Measurements from ENCODE around the gene DYNLL1. TPM values are rescaled to one million over a fixed set of nuclear protein-coding genes. Genes with fewer than 3 reads are reported as not detected.
"Not testable (repeated sequence)": the region's sequence is repeated elsewhere in the genome, so short reads cannot be mapped to it uniquely, and the experiment has no call there.

The DYNLL1 gene
- polyA plus RNA-seq (2013, experiment 1 of 4) = 387 TPM
- polyA plus RNA-seq (2013, experiment 2 of 4) = 351 TPM
- 434 TPM for polyA plus RNA-seq (2013, experiment 3 of 4)
- polyA plus RNA-seq (2013, experiment 4 of 4) = 466 TPM

GRCh38 chr12:120495731-120496412 lies at the start of gene DYNLL1:
DYNLL1 (plus strand) TSS chr12:120496113; CDS start chr12:120496422, 309 bp downstream.
- H3K27me3 ChIP-seq (ENCODE audit: control insufficient read depth, insufficient read depth, low read length, poor library complexity, severe bottlenecking) = no peaks in the 10 kb centered on the region
- WGBS, 2 experiments = 0 to 1% methylated on average over 53 of the region's 53 CpGs
- H3K4me1 ChIP-seq (ENCODE audit: control insufficient read depth, insufficient read depth, low read length) = peaks cover 2% of the 10 kb centered on the region

GRCh38 chr12:120446844-120447178 lies 49.1 kb upstream of the DYNLL1 start:
- H3K9me3 ChIP-seq (ENCODE audit: control insufficient read depth, low read length); H3K4me1 ChIP-seq (ENCODE audit: control insufficient read depth, insufficient read depth, low read length); H3K27me3 ChIP-seq (ENCODE audit: control insufficient read depth, insufficient read depth, low read length, poor library complexity, severe bottlenecking); H3K27ac ChIP-seq (ENCODE audit: insufficient read depth, low read depth, low read length, poor library complexity, severe bottlenecking): not testable (repeated sequence)
- Histone ChIP-seq H3K36me3 (ENCODE audit: control insufficient read depth, insufficient read depth, low read length) (peaks cover 10% of the 10 kb centered on the region), H3K4me3 (ENCODE audit: insufficient read depth, low read depth, low read length) (peak overlapping the region; percentile 78)
- WGBS, 2 experiments = 11% methylated on average over 17 of the region's 17 CpGs

More at GRCh38 chr12:120495731-120496412, at the start of gene DYNLL1:
- peak within 1 kb of the TSS; percentile 83 for H3K27ac ChIP-seq (ENCODE audit: insufficient read depth, low read depth, low read length, poor library complexity, severe bottlenecking)
- peak within 1 kb of the TSS; percentile 94 for H3K4me3 ChIP-seq (ENCODE audit: insufficient read depth, low read depth, low read length)
- peaks cover 9% of the 10 kb centered on the region for H3K36me3 ChIP-seq (ENCODE audit: control insufficient read depth, insufficient read depth, low read length)
- H3K9me3 ChIP-seq (ENCODE audit: control insufficient read depth, low read length) = no peaks in the 10 kb centered on the region

DNA sequence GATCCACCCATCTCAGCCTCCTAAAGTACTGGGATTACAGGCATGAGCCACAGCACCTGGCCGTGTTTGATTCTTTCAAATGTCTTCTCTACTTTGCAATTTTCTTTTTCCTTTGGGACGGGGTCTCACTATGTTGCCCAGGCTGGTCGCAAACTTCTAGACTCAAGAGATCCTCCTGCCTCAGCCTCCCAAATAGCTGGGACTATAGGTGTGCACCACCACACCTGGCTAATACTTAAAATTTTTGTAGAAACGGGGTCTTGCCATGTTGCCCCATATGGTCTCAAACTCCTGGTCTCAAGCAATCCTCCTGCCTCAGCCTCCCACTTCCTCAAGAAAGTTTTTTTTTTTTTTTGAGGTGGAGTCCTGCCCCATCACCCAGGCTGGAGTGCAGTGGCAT lies 47.9 kb upstream of the DYNLL1 start:
- no peak overlapping the region for H3K27ac ChIP-seq (ENCODE audit: insufficient read depth, low read depth, low read length, poor library complexity, severe bottlenecking)
- WGBS, 2 experiments = 93% methylated on average over 4 of the region's 4 CpGs
- peaks cover 9% of the 10 kb centered on the region for H3K4me1 ChIP-seq (ENCODE audit: control insufficient read depth, insufficient read depth, low read length)
- no peaks in the 10 kb centered on the region for H3K27me3 ChIP-seq (ENCODE audit: control insufficient read depth, insufficient read depth, low read length, poor library complexity, severe bottlenecking)
- no peaks in the 10 kb centered on the region for H3K9me3 ChIP-seq (ENCODE audit: control insufficient read depth, low read length)
- H3K36me3 ChIP-seq (ENCODE audit: control insufficient read depth, insufficient read depth, low read length) = peaks cover 10% of the 10 kb centered on the region
- no peak overlapping the region for H3K4me3 ChIP-seq (ENCODE audit: insufficient read depth, low read depth, low read length)

DNA sequence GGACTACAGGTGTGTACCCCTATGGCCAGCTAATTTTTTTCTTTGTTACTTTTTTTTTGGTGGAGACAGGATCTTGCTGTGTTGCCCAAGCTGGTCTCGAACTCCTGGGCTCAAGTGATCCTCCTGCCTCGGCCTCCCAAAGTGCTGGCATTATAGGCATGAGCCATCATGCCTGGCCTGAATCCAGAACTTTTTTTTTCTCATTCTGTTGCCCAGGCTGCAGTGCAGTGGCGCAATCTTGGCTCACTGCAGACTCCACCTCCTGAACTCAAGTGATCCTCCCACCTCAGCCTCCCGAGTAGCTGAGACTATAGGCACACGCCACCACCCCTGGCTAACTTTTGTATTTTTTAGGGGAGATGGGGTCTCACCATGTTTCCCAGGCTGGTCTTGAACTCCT lies 43.4 kb upstream of the DYNLL1 start:
- H3K27me3 ChIP-seq (ENCODE audit: control insufficient read depth, insufficient read depth, low read length, poor library complexity, severe bottlenecking); H3K27ac ChIP-seq (ENCODE audit: insufficient read depth, low read depth, low read length, poor library complexity, severe bottlenecking); H3K4me3 ChIP-seq (ENCODE audit: insufficient read depth, low read depth, low read length); H3K4me1 ChIP-seq (ENCODE audit: control insufficient read depth, insufficient read depth, low read length); H3K9me3 ChIP-seq (ENCODE audit: control insufficient read depth, low read length): not testable (repeated sequence)
- 88 to 93% methylated on average over 5 of the region's 5 CpGs for WGBS, 2 experiments
- peaks cover 12% of the 10 kb centered on the region for H3K36me3 ChIP-seq (ENCODE audit: control insufficient read depth, insufficient read depth, low read length)

- H3K27ac ChIP-seq (ENCODE audit: insufficient read depth, low read depth, low read length, poor library complexity, severe bottlenecking) = no peak overlapping the region
- no peaks in the 10 kb centered on the region for H3K4me1 ChIP-seq (ENCODE audit: control insufficient read depth, insufficient read depth, low read length)
- H3K36me3 ChIP-seq (ENCODE audit: control insufficient read depth, insufficient read depth, low read length) = peaks cover 17% of the 10 kb centered on the region
- no peaks in the 10 kb centered on the region for H3K27me3 ChIP-seq (ENCODE audit: control insufficient read depth, insufficient read depth, low read length, poor library complexity, severe bottlenecking)
- H3K4me3 ChIP-seq (ENCODE audit: insufficient read depth, low read depth, low read length) = no peak overlapping the region
- 92 to 95% methylated on average over 3 of the region's 3 CpGs for WGBS, 2 experiments
- no peaks in the 10 kb centered on the region for H3K9me3 ChIP-seq (ENCODE audit: control insufficient read depth, low read length)
These were observed 42.7 kb upstream of the DYNLL1 start for GRCh38 chr12:120453060-120453750.

GRCh38 chr12:120453977-120454376 lies 41.9 kb upstream of the DYNLL1 start:
- Histone ChIP-seq H3K4me3 (ENCODE audit: insufficient read depth, low read depth, low read length) (no peak overlapping the region), H3K9me3 (ENCODE audit: control insufficient read depth, low read length) (no peaks in the 10 kb centered on the region), H3K36me3 (ENCODE audit: control insufficient read depth, insufficient read depth, low read length) (peaks cover 20% of the 10 kb centered on the region), H3K27me3 (ENCODE audit: control insufficient read depth, insufficient read depth, low read length, poor library complexity, severe bottlenecking) (no peaks in the 10 kb centered on the region), H3K4me1 (ENCODE audit: control insufficient read depth, insufficient read depth, low read length) (no peaks in the 10 kb centered on the region), H3K27ac (ENCODE audit: insufficient read depth, low read depth, low read length, poor library complexity, severe bottlenecking) (no peak overlapping the region)
- WGBS, 2 experiments = 84 to 90% methylated on average over 4 of the region's 4 CpGs

- no peak overlapping the region for H3K27ac ChIP-seq (ENCODE audit: insufficient read depth, low read depth, low read length, poor library complexity, severe bottlenecking)
- no peak overlapping the region for H3K4me3 ChIP-seq (ENCODE audit: insufficient read depth, low read depth, low read length)
- peaks cover 30% of the 10 kb centered on the region for H3K36me3 ChIP-seq (ENCODE audit: control insufficient read depth, insufficient read depth, low read length)
- WGBS, 2 experiments = 94 to 95% methylated on average over 7 of the region's 7 CpGs
- no peaks in the 10 kb centered on the region for H3K9me3 ChIP-seq (ENCODE audit: control insufficient read depth, low read length)
- H3K27me3 ChIP-seq (ENCODE audit: control insufficient read depth, insufficient read depth, low read length, poor library complexity, severe bottlenecking) = no peaks in the 10 kb centered on the region
- H3K4me1 ChIP-seq (ENCODE audit: control insufficient read depth, insufficient read depth, low read length) = no peaks in the 10 kb centered on the region
These were observed 40.6 kb upstream of the DYNLL1 start for GRCh38 chr12:120455302-120455701.

GRCh38 chr12:120457133-120457532 lies 38.8 kb upstream of the DYNLL1 start:
- WGBS, 2 experiments = 88 to 92% methylated on average over 5 to 6 of the region's 6 CpGs
- no peak overlapping the region for H3K27ac ChIP-seq (ENCODE audit: insufficient read depth, low read depth, low read length, poor library complexity, severe bottlenecking)
- no peak overlapping the region for H3K4me3 ChIP-seq (ENCODE audit: insufficient read depth, low read depth, low read length)
- H3K9me3 ChIP-seq (ENCODE audit: control insufficient read depth, low read length) = no peaks in the 10 kb centered on the region
- no peaks in the 10 kb centered on the region for H3K4me1 ChIP-seq (ENCODE audit: control insufficient read depth, insufficient read depth, low read length)
- peaks cover 41% of the 10 kb centered on the region for H3K36me3 ChIP-seq (ENCODE audit: control insufficient read depth, insufficient read depth, low read length)
- H3K27me3 ChIP-seq (ENCODE audit: control insufficient read depth, insufficient read depth, low read length, poor library complexity, severe bottlenecking) = no peaks in the 10 kb centered on the region

DNA sequence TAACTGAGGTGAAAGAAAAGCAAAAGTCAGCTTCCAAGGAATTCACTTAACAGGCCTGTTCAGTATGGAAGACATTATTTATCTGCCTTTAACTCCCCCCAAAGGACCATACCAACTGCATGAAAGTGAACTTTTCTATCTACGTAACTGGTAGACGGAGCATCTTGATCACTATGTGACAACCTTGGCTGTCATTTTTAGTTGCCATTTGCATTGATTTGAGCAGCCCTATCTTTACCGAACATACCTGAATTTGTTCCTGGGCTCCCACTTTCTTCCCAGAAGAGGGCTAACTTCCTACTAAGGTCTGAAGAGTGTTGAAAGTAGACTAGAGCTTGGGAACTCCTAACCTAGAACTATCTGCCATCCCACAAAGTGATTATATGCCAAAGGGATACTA lies 35.8 kb upstream of the DYNLL1 start:
- H3K36me3 ChIP-seq (ENCODE audit: control insufficient read depth, insufficient read depth, low read length) = peaks cover 66% of the 10 kb centered on the region

DNA sequence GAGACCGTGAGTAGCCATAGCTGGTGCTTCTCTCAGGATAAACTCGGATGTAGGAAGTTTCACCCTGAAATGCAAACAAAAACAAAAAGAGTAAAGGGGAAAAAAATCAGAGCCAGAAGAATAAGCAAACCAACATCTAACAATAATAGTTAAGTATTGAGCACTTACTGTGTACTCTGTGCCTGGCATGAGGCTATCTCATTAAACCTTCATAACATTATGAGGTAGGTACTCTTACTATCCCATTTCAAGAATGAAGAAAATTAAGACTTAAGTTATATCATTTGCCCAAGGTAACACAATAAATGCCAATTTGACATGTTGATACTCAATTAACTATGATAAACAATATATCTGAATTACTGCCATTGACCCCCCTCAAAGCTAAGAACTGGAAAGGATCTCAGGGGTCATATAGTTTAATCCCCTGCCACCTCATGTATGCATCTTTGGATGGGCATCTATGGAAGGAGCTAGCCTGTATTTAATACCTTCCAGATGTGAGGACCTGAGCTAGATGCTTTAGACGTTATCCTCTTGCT lies 33.7 kb upstream of the DYNLL1 start:
- H3K4me1 ChIP-seq (ENCODE audit: control insufficient read depth, insufficient read depth, low read length) = peaks cover 6% of the 10 kb centered on the region
- WGBS, 2 experiments = 89 to 91% methylated on average over 3 of the region's 3 CpGs
- H3K27me3 ChIP-seq (ENCODE audit: control insufficient read depth, insufficient read depth, low read length, poor library complexity, severe bottlenecking) = no peaks in the 10 kb centered on the region
- no peaks in the 10 kb centered on the region for H3K9me3 ChIP-seq (ENCODE audit: control insufficient read depth, low read length)
- no peak overlapping the region for H3K27ac ChIP-seq (ENCODE audit: insufficient read depth, low read depth, low read length, poor library complexity, severe bottlenecking)
- no peak overlapping the region for H3K4me3 ChIP-seq (ENCODE audit: insufficient read depth, low read depth, low read length)
- peaks cover 62% of the 10 kb centered on the region for H3K36me3 ChIP-seq (ENCODE audit: control insufficient read depth, insufficient read depth, low read length)

More for the DNA sequence above, 35.8 kb upstream of the DYNLL1 start:
- Histone ChIP-seq H3K4me1 (ENCODE audit: control insufficient read depth, insufficient read depth, low read length) (no peaks in the 10 kb centered on the region), H3K27ac (ENCODE audit: insufficient read depth, low read depth, low read length, poor library complexity, severe bottlenecking) (no peak overlapping the region), H3K4me3 (ENCODE audit: insufficient read depth, low read depth, low read length) (no peak overlapping the region), H3K27me3 (ENCODE audit: control insufficient read depth, insufficient read depth, low read length, poor library complexity, severe bottlenecking) (no peaks in the 10 kb centered on the region), H3K9me3 (ENCODE audit: control insufficient read depth, low read length) (no peaks in the 10 kb centered on the region)
- WGBS, 2 experiments = 93 to 95% methylated on average over 3 of the region's 3 CpGs

Measured in ectodermal cell (in vitro differentiated cells).